K562 (cell line): Measurements from ENCODE around the gene PRKACB. TPM values are rescaled to one million over a fixed set of nuclear protein-coding genes. Genes with fewer than 3 reads are reported as not detected.
A peak's percentile ranks its signal among the peaks of the same experiment; 100 is the strongest.

Experiments used
- CBX3 ChIP-seq, 2 experiments: IDR thresholded peaks; 1 replicate in 1 of 2; 2 replicates in 1 of 2; pipeline ENCODE4 v1.6.1; 2012; ENCODE audit warnings: inconsistent platforms in 2 of 2, low read length in 2 of 2, borderline replicate concordance in 1 of 2, control low read depth in 1 of 2
- HINFP ChIP-seq: fragments of 450-650 bp; conservative IDR thresholded peaks from 2 replicates; pipeline ENCODE4 v1.6.1; 2016; ENCODE audit warnings: missing genetic modification characterization, low read depth, mild to moderate bottlenecking, control low read depth, missing compliant biosample characterization
- KDM1A ChIP-seq, 2 experiments: fragments of 450-650 bp; IDR thresholded peaks; 2 replicates each; pipeline ENCODE4 v1.6.1; 2016; ENCODE audit warnings: mild to moderate bottlenecking in 2 of 2
- L3MBTL2 ChIP-seq: fragments of 450-650 bp; IDR thresholded peaks from 2 replicates; pipeline ENCODE4 v1.6.1; 2016; ENCODE audit warnings: mild to moderate bottlenecking, moderate library complexity
- LARP7 ChIP-seq: fragments of 450-650 bp; IDR thresholded peaks from 2 replicates; pipeline ENCODE4 v1.6.1; 2016
- RBM25 ChIP-seq: fragments of 200-400 bp; formaldehyde crosslinking; IDR thresholded peaks from 2 replicates; pipeline ENCODE4 v1.6.1; 2018; ENCODE audit warnings: low read length, low read depth, moderate library complexity; ENCODE audit not compliant: severe bottlenecking
- RBM34 ChIP-seq: fragments of 200-400 bp; formaldehyde crosslinking; IDR thresholded peaks from 2 replicates; pipeline ENCODE4 v1.6.1; 2018; ENCODE audit warnings: low read length, borderline replicate concordance; ENCODE audit not compliant: insufficient read depth
- TFE3 ChIP-seq: fragments of 450-650 bp; formaldehyde crosslinking; IDR thresholded peaks from 2 replicates; pipeline ENCODE4 v1.4.0; 2020; ENCODE audit warnings: mild to moderate bottlenecking, mixed read lengths
- ZBTB33 ChIP-seq: sonication (generic); formaldehyde crosslinking; IDR thresholded peaks from 2 replicates; pipeline ENCODE4 v1.8.1; 2023; ENCODE audit warnings: mild to moderate bottlenecking, missing genetic modification reagents
- ZBTB40 ChIP-seq, 2 experiments: fragments of 450-650 bp in 1 of 2; sonication (generic) in 1 of 2; formaldehyde crosslinking in 1 of 2; IDR thresholded peaks; 2 replicates each; pipeline versions ENCODE4 v1.7.1 to v1.9.0; 2016 to 2022; ENCODE audit warnings: inconsistent platforms in 1 of 2, mild to moderate bottlenecking in 1 of 2, missing genetic modification reagents in 1 of 2
- ZNF224 ChIP-seq: sonication (generic); formaldehyde crosslinking; IDR thresholded peaks from 2 replicates; pipeline ENCODE4 v1.8.0; 2022; ENCODE audit warnings: mild to moderate bottlenecking, missing genetic modification reagents
- polyA plus RNA-seq, 8 experiments: library from polyadenylated mRNA; depleted of rRNA in 4 of 8; stranded (reverse) in 5 of 8; unstranded in 3 of 8; fragments of >200 nt; fragmentation: Nextera tagmentation in 2 of 8; fragmentation: Illumina TruSeq in 1 of 8; extraction: Ambion mirVana in 2 of 8; extraction: Trizol in 1 of 8; gene quantifications; 2 replicates each; pipeline versions ENCODE4 v1.2.1 to v1.2.3, GENCODE V29; 2011 to 2014; ENCODE audit warnings: inconsistent platforms in 1 of 8, missing spikeins in 1 of 8
- total RNA-seq, 7 experiments: library from RNA; depleted of rRNA in 6 of 7; stranded (reverse); fragments of >200 nt in 6 of 7; fragmentation: Illumina TruSeq in 2 of 7; extraction: Trizol in 2 of 7; gene quantifications; 2 replicates each; pipeline versions ENCODE4 v1.2.1 to v1.2.3, GENCODE V29; 2011 to 2021; ENCODE audit warnings: low replicate concordance in 1 of 7

PRKACB gene
- total and polyA plus RNA-seq, 9 of the 15 experiments (the other 6 are each of a cell fraction or from before 2014, with no cell fraction given): 1.1 to 5.2 (median 2.8) TPM

GRCh38 chr1:84103197-84103992, 40.7 kb upstream of the PRKACB start (continued):
- TF ChIP-seq HINFP (0 out of 2 replicates have a peak, but pooled peaks have one; percentile 19), CBX3 (IDR thresholded peaks at IDR 0.05; ENCODE audit: borderline replicate concordance in 1 of 2, low read length in 2 of 2) (peak in 1 of 2 experiments; percentile 62; a peak in 2 of 3 replicates), RBM25 (no peak), LARP7 (no peak), L3MBTL2 (peak; percentile 51; the same call in 1 of the 2 replicates), TFE3 (no peak), RBM34 (no peak), ZNF224 (CRISPR knock-in tag) (no peak), ZBTB33 (CRISPR knock-in tag) (no peak), KDM1A (IDR thresholded peaks at IDR 0.05) (peak in 1 of 2 experiments; percentile 67; a peak in 3 of 4 replicates), ZBTB40 (IDR thresholded peaks at IDR 0.05) (peak; percentile 8; the same call in 1 of the 2 replicates), ZBTB40 (CRISPR knock-in tag; IDR thresholded peaks at IDR 0.05) (no peak)
